Neutrophil (primary cell): ENCODE measurements around the gene RAMP1.

Experiments
- H3K27ac ChIP-seq: fragments of 200-600 bp; sonication (generic); 2 replicates; pipeline ENCODE4 v1.5.1; 2016; ENCODE audit warnings: mild to moderate bottlenecking, moderate library complexity
- H3K27me3 ChIP-seq: fragments of 200-600 bp; sonication (generic); 2 replicates; pipeline ENCODE4 v1.6.0; 2016; ENCODE audit warnings: mild to moderate bottlenecking
- H3K36me3 ChIP-seq: fragments of 200-600 bp; sonication (generic); 2 replicates; pipeline ENCODE4 v1.5.1; 2017
- H3K4me1 ChIP-seq, 2 experiments: fragments of 200-600 bp in 1 of 2; sonication (generic) in 1 of 2; 1 replicate in 1 of 2; 2 replicates in 1 of 2; pipeline versions ENCODE4 v1.5.1 to v1.6.1; 2013 to 2016; ENCODE audit warnings: low read depth in 1 of 2, low read length in 1 of 2, mild to moderate bottlenecking in 1 of 2, moderate library complexity in 1 of 2; ENCODE audit not compliant: control insufficient read depth in 1 of 2, insufficient read depth in 1 of 2
- H3K4me3 ChIP-seq, 2 experiments: fragments of 200-600 bp in 1 of 2; sonication (generic) in 1 of 2; 1 replicate in 1 of 2; 2 replicates in 1 of 2; pipeline ENCODE4 v1.5.1; 2013 to 2016; ENCODE audit warnings: low read depth in 1 of 2, low read length in 1 of 2, mild to moderate bottlenecking in 1 of 2, moderate library complexity in 1 of 2
- H3K9me3 ChIP-seq: fragments of 200-600 bp; sonication (generic); 2 replicates; pipeline ENCODE4 v1.5.1; 2016
- TF ChIP-seq, protein P1 (sequence below): fragments of 200-600 bp; sonication (generic); IDR thresholded peaks from 2 replicates; pipeline ENCODE4 v1.5.1; 2016; ENCODE audit warnings: antibody characterized with exemption

RAMP1 gene

DNA sequence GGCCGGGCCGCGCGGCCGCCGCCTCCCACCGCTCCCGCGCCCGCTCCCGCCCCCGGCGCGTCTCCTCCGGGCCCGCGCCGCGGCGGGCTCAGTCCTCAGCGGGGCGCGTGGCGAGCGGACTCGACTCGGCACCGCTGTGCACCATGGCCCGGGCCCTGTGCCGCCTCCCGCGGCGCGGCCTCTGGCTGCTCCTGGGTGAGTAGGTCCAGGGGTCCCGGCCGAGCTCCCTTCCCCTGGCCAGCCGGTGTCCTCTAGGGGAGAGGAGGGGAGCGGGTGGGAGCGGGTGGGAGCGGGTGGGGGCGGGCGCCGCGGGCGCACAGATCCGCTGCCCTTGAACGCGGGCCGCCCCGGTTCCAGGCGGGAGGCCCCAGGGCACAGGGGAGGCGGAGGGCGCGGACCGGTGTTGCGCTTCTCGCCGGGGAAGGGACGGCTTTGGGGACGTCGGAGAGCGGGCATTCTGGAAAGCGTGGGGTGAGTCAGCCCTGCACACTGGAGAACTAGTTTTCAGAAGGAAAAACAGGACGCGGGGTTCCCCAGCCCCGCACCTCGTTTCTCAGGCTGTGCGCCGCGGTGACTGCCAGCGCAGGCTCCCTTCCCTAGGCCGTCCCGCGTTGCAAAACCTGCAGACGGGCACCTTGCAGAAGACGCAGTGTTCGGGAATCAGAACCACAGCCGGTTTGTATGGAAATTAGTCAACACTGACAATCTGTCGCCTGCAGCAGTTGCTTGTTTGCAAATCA, at the start of gene RAMP1:
RAMP1 (plus strand) TSS at position 91 of the 740 bp plus-strand sequence; CDS start at position 144, 53 bp downstream.
- H3K9me3 ChIP-seq: no peaks in the 10 kb centered on the region
- peaks cover 73% of the 10 kb centered on the region for H3K27me3 ChIP-seq
- H3K4me3 ChIP-seq: no peak within 1 kb of the TSS
- no peak within 1 kb of the TSS for H3K27ac ChIP-seq
- no peaks in the 10 kb centered on the region for H3K36me3 ChIP-seq
- TF ChIP-seq, protein P1, sequence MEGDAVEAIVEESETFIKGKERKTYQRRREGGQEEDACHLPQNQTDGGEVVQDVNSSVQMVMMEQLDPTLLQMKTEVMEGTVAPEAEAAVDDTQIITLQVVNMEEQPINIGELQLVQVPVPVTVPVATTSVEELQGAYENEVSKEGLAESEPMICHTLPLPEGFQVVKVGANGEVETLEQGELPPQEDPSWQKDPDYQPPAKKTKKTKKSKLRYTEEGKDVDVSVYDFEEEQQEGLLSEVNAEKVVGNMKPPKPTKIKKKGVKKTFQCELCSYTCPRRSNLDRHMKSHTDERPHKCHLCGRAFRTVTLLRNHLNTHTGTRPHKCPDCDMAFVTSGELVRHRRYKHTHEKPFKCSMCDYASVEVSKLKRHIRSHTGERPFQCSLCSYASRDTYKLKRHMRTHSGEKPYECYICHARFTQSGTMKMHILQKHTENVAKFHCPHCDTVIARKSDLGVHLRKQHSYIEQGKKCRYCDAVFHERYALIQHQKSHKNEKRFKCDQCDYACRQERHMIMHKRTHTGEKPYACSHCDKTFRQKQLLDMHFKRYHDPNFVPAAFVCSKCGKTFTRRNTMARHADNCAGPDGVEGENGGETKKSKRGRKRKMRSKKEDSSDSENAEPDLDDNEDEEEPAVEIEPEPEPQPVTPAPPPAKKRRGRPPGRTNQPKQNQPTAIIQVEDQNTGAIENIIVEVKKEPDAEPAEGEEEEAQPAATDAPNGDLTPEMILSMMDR: no peak
- peaks cover 3 to 6% of the 10 kb centered on the region in 2 experiments for H3K4me1 ChIP-seq

DNA sequence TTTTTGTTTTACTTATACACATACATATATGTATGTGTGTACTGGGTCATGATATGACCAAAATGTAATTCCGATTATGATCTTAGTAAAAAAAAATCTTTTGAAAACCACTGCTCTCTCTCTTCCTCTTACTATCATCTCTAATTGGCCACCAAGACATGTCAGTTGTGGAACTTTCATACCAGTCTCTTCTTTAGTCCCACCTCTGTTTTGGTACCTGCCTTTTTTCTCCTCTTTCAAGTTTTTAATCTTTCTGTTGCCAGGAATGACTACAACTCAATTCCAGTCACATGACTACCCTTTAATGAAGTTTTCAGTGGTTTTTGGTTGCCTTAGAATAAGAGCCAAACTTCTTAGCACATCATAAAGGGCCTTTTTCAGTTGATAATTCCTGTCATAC, 43.8 kb upstream of the RAMP1 start:
- no peak overlapping the region for H3K4me3 ChIP-seq
- H3K27me3 ChIP-seq: no peaks in the 10 kb centered on the region
- H3K9me3 ChIP-seq: no peaks in the 10 kb centered on the region
- no peaks in the 10 kb centered on the region for H3K4me1 ChIP-seq
- no peaks in the 10 kb centered on the region for H3K36me3 ChIP-seq
- TF ChIP-seq, protein P1: no peak
- H3K27ac ChIP-seq: no peak overlapping the region

DNA sequence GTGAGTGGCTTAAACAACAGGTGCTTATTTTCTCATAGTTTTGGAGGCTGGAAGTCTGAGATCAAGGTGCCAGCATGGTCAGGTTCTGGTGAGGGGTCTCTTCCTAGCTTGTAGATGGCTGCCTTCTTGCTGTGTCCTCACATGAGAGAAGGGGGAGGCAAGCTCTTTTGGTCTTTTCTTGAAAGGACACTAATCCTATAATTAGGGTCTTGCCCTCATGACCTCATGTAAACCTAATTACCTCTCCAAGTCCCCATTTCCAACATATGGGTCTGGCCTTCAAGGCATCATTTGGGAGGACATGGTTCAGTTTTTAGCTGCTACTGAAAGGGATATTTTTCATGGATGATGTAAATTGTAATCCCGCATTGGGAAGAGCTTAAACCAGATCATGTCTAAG, 42.9 kb upstream of the RAMP1 start:
- Histone ChIP-seq H3K27ac (no peak overlapping the region), H3K36me3 (no peaks in the 10 kb centered on the region), H3K4me1 (no peaks in the 10 kb centered on the region), H3K27me3 (no peaks in the 10 kb centered on the region), H3K9me3 (no peaks in the 10 kb centered on the region), H3K4me3 (no peak overlapping the region)
- TF ChIP-seq, protein P1: no peak

DNA sequence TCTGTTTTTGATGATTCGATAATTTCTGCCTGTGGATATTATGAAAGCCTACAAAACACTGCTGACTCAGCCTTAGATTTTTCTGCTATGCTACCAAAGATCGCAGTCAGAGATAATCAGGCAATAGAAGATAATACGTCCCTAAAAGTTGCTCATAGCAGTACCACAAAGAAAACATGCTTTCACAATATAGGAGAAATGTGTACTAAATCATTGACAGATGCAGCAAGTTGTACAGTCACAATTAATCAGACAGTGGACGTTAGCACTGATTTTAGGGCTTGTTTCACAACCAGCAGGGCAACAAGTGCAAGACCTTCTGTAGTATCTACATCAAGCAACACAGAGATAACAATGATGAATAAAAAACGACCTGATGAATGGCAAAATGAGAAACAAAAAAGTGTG, 41.4 kb upstream of the RAMP1 start:
- TF ChIP-seq, protein P1: no peak

DNA sequence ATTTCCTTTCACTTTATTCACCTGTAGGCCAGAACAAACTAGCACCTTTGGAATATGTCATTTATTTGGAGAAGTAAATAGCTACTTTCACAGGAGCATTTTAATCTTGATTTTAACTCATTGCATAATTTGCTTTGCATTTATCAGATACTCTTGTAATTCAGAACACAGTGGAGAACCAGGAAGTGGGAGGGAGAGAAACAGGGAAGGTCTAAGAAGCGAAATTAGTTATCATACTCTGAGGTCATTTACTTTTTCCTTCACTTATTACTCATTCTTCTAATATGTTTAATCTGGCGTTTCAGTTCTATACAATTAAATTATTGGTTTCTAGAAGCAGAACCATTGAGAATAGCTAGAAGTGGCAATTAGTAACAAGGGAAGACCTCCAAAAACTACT, 40.2 kb upstream of the RAMP1 start:
- no peak overlapping the region for H3K4me3 ChIP-seq
- H3K27ac ChIP-seq: no peak overlapping the region
- TF ChIP-seq, protein P1: no peak
- no peaks in the 10 kb centered on the region for H3K27me3 ChIP-seq
- H3K36me3 ChIP-seq: no peaks in the 10 kb centered on the region
- H3K4me1 ChIP-seq: no peaks in the 10 kb centered on the region
- H3K9me3 ChIP-seq: no peaks in the 10 kb centered on the region

More for the DNA sequence above, 41.4 kb upstream of the RAMP1 start:
- H3K27ac ChIP-seq: no peak overlapping the region
- no peaks in the 10 kb centered on the region for H3K27me3 ChIP-seq
- H3K36me3 ChIP-seq: no peaks in the 10 kb centered on the region
- no peaks in the 10 kb centered on the region for H3K9me3 ChIP-seq
- no peak overlapping the region for H3K4me3 ChIP-seq
- H3K4me1 ChIP-seq: no peaks in the 10 kb centered on the region
